GM23338 (cell line): Measurements from ENCODE around the gene SNX21. TPM values are rescaled to one million over a fixed set of nuclear protein-coding genes. Genes with fewer than 3 reads are reported as not detected.

Source experiments
- ATAC-seq: fragments of 200-7000 bp; cut with Tn5 transposase; 3 replicates; pipeline ENCODE4 v1.9.1; 2020
- DNase-seq: peaks from one replicate; pipeline ENCODE4 v3.0.0-alpha.2; 2015; ENCODE audit warnings: low spot score
- H2AFZ ChIP-seq: fragments of 200-600 bp; sonication (generic); 2 replicates; pipeline ENCODE4 v1.8.0; 2016; ENCODE audit warnings: antibody characterized with exemption, mild to moderate bottlenecking, moderate library complexity
- H3F3A ChIP-seq: fragments of 200-600 bp; sonication (generic); replicated peaks from 2 replicates; pipeline ENCODE4 v1.8.0; 2017; ENCODE audit warnings: antibody characterized with exemption, mixed run types, low read depth
- H3K27ac ChIP-seq: fragments of 200-600 bp; sonication (generic); 2 replicates; pipeline ENCODE4 v1.6.1; 2016; ENCODE audit warnings: low read depth
- H3K27me3 ChIP-seq: fragments of 200-600 bp; sonication (generic); 2 replicates; pipeline ENCODE4 v1.8.0; 2016; ENCODE audit warnings: mild to moderate bottlenecking, mixed run types, moderate library complexity; ENCODE audit not compliant: insufficient read depth
- H3K36me3 ChIP-seq: fragments of 200-600 bp; sonication (generic); 2 replicates; pipeline ENCODE4 v1.8.0; 2016; ENCODE audit warnings: mild to moderate bottlenecking; ENCODE audit not compliant: insufficient read depth
- H3K4me1 ChIP-seq: fragments of 200-600 bp; sonication (generic); 2 replicates; pipeline ENCODE4 v1.8.0; 2016; ENCODE audit warnings: mild to moderate bottlenecking, moderate library complexity; ENCODE audit not compliant: insufficient read depth
- H3K4me2 ChIP-seq: fragments of 200-600 bp; sonication (generic); 2 replicates; pipeline ENCODE4 v1.7.1; 2017; ENCODE audit warnings: mixed run types
- H3K4me3 ChIP-seq: fragments of 200-600 bp; sonication (generic); 2 replicates; pipeline ENCODE4 v1.6.1; 2016; ENCODE audit warnings: mixed run types
- H3K79me2 ChIP-seq: fragments of 200-600 bp; sonication (generic); replicated peaks from 2 replicates; pipeline ENCODE4 v1.8.0; 2017; ENCODE audit warnings: mild to moderate bottlenecking; ENCODE audit not compliant: insufficient read depth
- H3K9me2 ChIP-seq: fragments of 200-600 bp; sonication (generic); 2 replicates; pipeline ENCODE4 v1.8.0; 2017; ENCODE audit not compliant: insufficient read depth
- H4K20me1 ChIP-seq: fragments of 200-600 bp; sonication (generic); replicated peaks from 2 replicates; pipeline ENCODE4 v1.8.0; 2017; ENCODE audit warnings: mild to moderate bottlenecking; ENCODE audit not compliant: insufficient read depth
- H3K27ac Mint-ChIP-seq: 2 replicates; pipeline ENCODE4 v1.8.0; 2020; ENCODE audit warnings: inconsistent platforms, mild to moderate bottlenecking, moderate library complexity, mixed read lengths
- H3K27me3 Mint-ChIP-seq: 3 replicates; pipeline ENCODE4 v1.8.0; 2022; ENCODE audit warnings: low read depth, mild to moderate bottlenecking, moderate library complexity, mixed read lengths, inconsistent platforms; ENCODE audit not compliant: insufficient read depth, poor library complexity
- H3K36me3 Mint-ChIP-seq: 3 replicates; pipeline ENCODE4 v1.8.0; 2021; ENCODE audit warnings: low read depth, mild to moderate bottlenecking, inconsistent platforms, moderate library complexity, mixed read lengths
- H3K4me1 Mint-ChIP-seq: 3 replicates; pipeline ENCODE4 v1.8.0; 2020; ENCODE audit warnings: mild to moderate bottlenecking, inconsistent platforms, mixed read lengths
- H3K4me3 Mint-ChIP-seq: 3 replicates; pipeline ENCODE4 v1.8.0; 2021; ENCODE audit warnings: moderate library complexity, mild to moderate bottlenecking, inconsistent platforms, mixed read lengths
- H3K9me3 Mint-ChIP-seq: 3 replicates; pipeline ENCODE4 v1.8.0; 2020; ENCODE audit warnings: moderate library complexity, mild to moderate bottlenecking, inconsistent platforms, mixed read lengths
- CREB1 ChIP-seq: fragments of 250-450 bp; sonication (Bioruptor Pico); IDR thresholded peaks from 2 replicates; pipeline ENCODE4 v1.5.0; 2020; ENCODE audit warnings: low read depth, mild to moderate bottlenecking, moderate library complexity
- ETS1 ChIP-seq: IDR thresholded peaks from 2 replicates; pipeline ENCODE4 v1.6.1; 2016; ENCODE audit warnings: antibody characterized with exemption
- EZH2 ChIP-seq: fragments of 200-600 bp; sonication (generic); IDR thresholded peaks from one replicate; pipeline ENCODE4 v1.8.0; 2017; ENCODE audit warnings: antibody characterized with exemption, mild to moderate bottlenecking, low read depth; ENCODE audit not compliant: unreplicated experiment
- EZH2phosphoT487 ChIP-seq: fragments of 200-600 bp; sonication (generic); IDR thresholded peaks from one replicate; pipeline ENCODE4 v1.8.1; 2018; ENCODE audit warnings: antibody characterized with exemption; ENCODE audit not compliant: unreplicated experiment
- JUNB ChIP-seq: IDR thresholded peaks from one replicate; pipeline ENCODE4 v1.6.1; 2016; ENCODE audit warnings: antibody characterized with exemption; ENCODE audit not compliant: unreplicated experiment
- NANOG ChIP-seq: IDR thresholded peaks from 2 replicates; pipeline ENCODE4 v1.6.1; 2016; ENCODE audit warnings: antibody characterized with exemption, borderline replicate concordance
- POLR2AphosphoS5 ChIP-seq: IDR thresholded peaks from 2 replicates; pipeline ENCODE4 v1.6.1; 2016; ENCODE audit warnings: antibody characterized with exemption, low read depth
- REST ChIP-seq: IDR thresholded peaks from one replicate; pipeline ENCODE4 v1.6.1; 2018; ENCODE audit warnings: antibody characterized with exemption; ENCODE audit not compliant: unreplicated experiment
- STAT1 ChIP-seq: IDR thresholded peaks from one replicate; pipeline ENCODE4 v1.6.1; 2016; ENCODE audit warnings: antibody characterized with exemption; ENCODE audit not compliant: unreplicated experiment
- ZNF114 ChIP-seq: fragments of 250-450 bp; sonication (Bioruptor Pico); IDR thresholded peaks from 2 replicates; pipeline ENCODE4 v1.5.0; 2020; ENCODE audit warnings: mild to moderate bottlenecking, moderate library complexity
- ZNF331 ChIP-seq: fragments of 250-450 bp; sonication (Bioruptor Pico); IDR thresholded peaks from 2 replicates; pipeline ENCODE4 v1.5.0; 2020; ENCODE audit warnings: low read depth, mild to moderate bottlenecking, moderate library complexity
- ZNF462 ChIP-seq: fragments of 250-450 bp; sonication (Bioruptor Pico); IDR thresholded peaks from 2 replicates; pipeline ENCODE4 v1.5.0; 2020; ENCODE audit warnings: mild to moderate bottlenecking, moderate library complexity
- polyA plus RNA-seq: library from polyadenylated mRNA; unstranded; fragments of >200 nt; fragmentation: Nextera tagmentation; extraction: Ambion mirVana; gene quantifications from 2 replicates; pipeline ENCODE4 v1.2.1, GENCODE V29; 2016
- total RNA-seq: library from RNA; depleted of rRNA; stranded (reverse); fragments of >200 nt; shearing (Covaris generic); gene quantifications from 2 replicates; pipeline ENCODE4 v1.2.3, GENCODE V29; 2014
- TF ChIP-seq, protein P1 (sequence below), 2 experiments: fragments of 200-600 bp in 1 of 2; sonication (generic) in 1 of 2; conservative IDR thresholded peaks; 2 replicates each; pipeline versions ENCODE4 v1.5.1 to v1.6.1; 2016 to 2017; ENCODE audit warnings: antibody characterized with exemption in 2 of 2, low read depth in 2 of 2, mild to moderate bottlenecking in 2 of 2, moderate library complexity in 1 of 2

The SNX21 gene
- total and polyA plus RNA-seq, 2 experiments from 2014 or later: 13.3 to 31.5 TPM

DNA sequence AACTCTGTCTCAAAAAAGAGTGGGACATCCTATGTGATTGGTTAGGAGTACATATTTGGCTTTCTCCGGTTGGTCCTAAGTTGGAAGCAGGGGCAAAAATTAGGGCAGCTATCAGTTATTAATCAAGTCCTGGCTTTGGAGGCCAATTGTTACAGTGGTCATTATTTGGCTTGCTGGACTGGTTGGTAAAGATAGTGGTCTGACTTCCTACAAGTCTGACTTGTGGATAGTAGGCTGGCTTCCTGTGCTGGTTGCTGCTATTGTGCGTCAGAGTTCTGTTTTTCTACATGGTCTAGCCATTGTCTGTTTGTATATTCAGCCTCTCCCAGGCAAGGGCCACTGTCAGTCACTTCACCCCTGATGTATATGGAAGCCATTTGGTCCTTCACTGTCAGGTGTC is 16.6 kb downstream of the SNX21 start:
- no peak for ATAC-seq
- no peaks in the 10 kb centered on the region for H4K20me1 ChIP-seq
- no peaks in the 10 kb centered on the region for H3K9me2 ChIP-seq
- H3K27ac ChIP-seq: no peak overlapping the region
- no peak overlapping the region for H3K27ac Mint-ChIP-seq
- no peaks in the 10 kb centered on the region for H3K9me3 Mint-ChIP-seq
- DNase-seq: no peak
- no peak overlapping the region for H3K4me3 ChIP-seq
- peaks cover 34% of the 10 kb centered on the region for H3K4me1 Mint-ChIP-seq
- peaks cover 28% of the 10 kb centered on the region for H3K4me1 ChIP-seq
- H3K27me3 ChIP-seq: no peaks in the 10 kb centered on the region
- TF ChIP-seq NANOG (no peak), ETS1 (no peak), EZH2 (no peak), CREB1 (no peak), JUNB (no peak), ZNF114 (CRISPR knock-in tag) (no peak), ZNF462 (CRISPR knock-in tag) (no peak), POLR2AphosphoS5 (no peak), REST (no peak), ZNF331 (CRISPR knock-in tag) (no peak), EZH2phosphoT487 (no peak), STAT1 (no peak)
- TF ChIP-seq, protein P1, sequence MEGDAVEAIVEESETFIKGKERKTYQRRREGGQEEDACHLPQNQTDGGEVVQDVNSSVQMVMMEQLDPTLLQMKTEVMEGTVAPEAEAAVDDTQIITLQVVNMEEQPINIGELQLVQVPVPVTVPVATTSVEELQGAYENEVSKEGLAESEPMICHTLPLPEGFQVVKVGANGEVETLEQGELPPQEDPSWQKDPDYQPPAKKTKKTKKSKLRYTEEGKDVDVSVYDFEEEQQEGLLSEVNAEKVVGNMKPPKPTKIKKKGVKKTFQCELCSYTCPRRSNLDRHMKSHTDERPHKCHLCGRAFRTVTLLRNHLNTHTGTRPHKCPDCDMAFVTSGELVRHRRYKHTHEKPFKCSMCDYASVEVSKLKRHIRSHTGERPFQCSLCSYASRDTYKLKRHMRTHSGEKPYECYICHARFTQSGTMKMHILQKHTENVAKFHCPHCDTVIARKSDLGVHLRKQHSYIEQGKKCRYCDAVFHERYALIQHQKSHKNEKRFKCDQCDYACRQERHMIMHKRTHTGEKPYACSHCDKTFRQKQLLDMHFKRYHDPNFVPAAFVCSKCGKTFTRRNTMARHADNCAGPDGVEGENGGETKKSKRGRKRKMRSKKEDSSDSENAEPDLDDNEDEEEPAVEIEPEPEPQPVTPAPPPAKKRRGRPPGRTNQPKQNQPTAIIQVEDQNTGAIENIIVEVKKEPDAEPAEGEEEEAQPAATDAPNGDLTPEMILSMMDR (conservative IDR thresholded peaks at IDR 0.05; ENCODE audit: low read depth in 2 of 2): no peak
- peaks cover 13% of the 10 kb centered on the region for H3K27me3 Mint-ChIP-seq
- H3K36me3 ChIP-seq: peaks cover 10% of the 10 kb centered on the region
- peaks cover 36% of the 10 kb centered on the region for H3K36me3 Mint-ChIP-seq
- H3K4me2 ChIP-seq: no peak overlapping the region
- H3F3A ChIP-seq: no peaks in the 10 kb centered on the region; the same call in 1 of the 2 replicates
- peaks cover 19% of the 10 kb centered on the region for H3K79me2 ChIP-seq
- no peak overlapping the region for H2AFZ ChIP-seq
- H3K4me3 Mint-ChIP-seq: no peak overlapping the region
